Measurements from ENCODE around the gene RIMS3.

GRCh38 chr1:40610156-40610555, 55.3 kb downstream of the RIMS3 start:
- TF ChIP-seq POLR2A (IDR thresholded peaks at IDR 0.05) (no peak), CTCF (IDR thresholded peaks at IDR 0.05) (no peak)

Measured in Peyer's patch (tissue), 4 donors.